OCI-LY7 (cell line): Measurements from ENCODE around the gene ARHGAP18. TPM values are rescaled to one million over a fixed set of nuclear protein-coding genes. Genes with fewer than 3 reads are reported as not detected.
A peak's percentile ranks its signal among the peaks of the same experiment; 100 is the strongest.

ENCODE experiments used
- BruUV-seq: library from RNA; stranded (reverse); fragments of 400-500 nt; replicated peaks from 2 replicates; lab custom pipeline; 2021; lab: Mats Ljungman, UMichigan
- CTCF ChIA-PET: fragments of 300-600 bp; sonication (Branson Sonifier 250); formaldehyde crosslinking; loops from one replicate; lab custom pipeline; 2022; ENCODE audit warnings: antibody characterized with exemption; ENCODE audit not compliant: unreplicated experiment; lab: Charles Lee
- POLR2A ChIA-PET: fragments of 300-600 bp; sonication (Branson Sonifier 250); formaldehyde crosslinking; loops from one replicate; lab custom pipeline; 2022; ENCODE audit warnings: antibody characterized with exemption; lab: Charles Lee
- DNase-seq: peaks from one replicate; pipeline ENCODE4 v3.0.0-alpha.2; 2015; ENCODE audit warnings: low spot score
- H2AFZ ChIP-seq: fragments of 200-600 bp; sonication (generic), shearing (Covaris generic); 2 replicates; pipeline ENCODE4 v1.6.1; 2014; ENCODE audit warnings: mild to moderate bottlenecking, antibody characterized with exemption, low read length, moderate library complexity
- H3K27ac ChIP-seq: fragments of 200-600 bp; sonication (generic); 2 replicates; pipeline ENCODE4 v1.5.1; 2014; ENCODE audit warnings: mixed run types, low read depth, mild to moderate bottlenecking, moderate library complexity, low read length, inconsistent platforms; ENCODE audit not compliant: poor library complexity, severe bottlenecking
- H3K36me3 ChIP-seq: fragments of 200-600 bp; sonication (generic); 2 replicates; pipeline ENCODE4 v1.6.1; 2014; ENCODE audit warnings: mild to moderate bottlenecking, antibody characterized with exemption, low read length, moderate library complexity, mixed read lengths; ENCODE audit not compliant: insufficient read depth
- H3K4me1 ChIP-seq: fragments of 200-600 bp; sonication (generic); 2 replicates; pipeline ENCODE4 v1.5.1; 2014; ENCODE audit warnings: mild to moderate bottlenecking, low read length; ENCODE audit not compliant: insufficient read depth, poor library complexity, severe bottlenecking
- H3K4me2 ChIP-seq: fragments of 200-600 bp; sonication (generic); 2 replicates; pipeline ENCODE4 v1.6.1; 2014; ENCODE audit warnings: mild to moderate bottlenecking, low read length
- H3K4me3 ChIP-seq: fragments of 200-600 bp; sonication (generic); 2 replicates; pipeline ENCODE4 v1.5.1; 2014; ENCODE audit warnings: mild to moderate bottlenecking, low read depth, low read length; ENCODE audit not compliant: poor library complexity, severe bottlenecking
- H3K79me2 ChIP-seq: fragments of 200-600 bp; sonication (generic); 2 replicates; pipeline ENCODE4 v1.6.1; 2016; ENCODE audit warnings: low read depth, mild to moderate bottlenecking, low read length, moderate library complexity, mixed read lengths; ENCODE audit not compliant: insufficient read depth
- H3K9me2 ChIP-seq: fragments of 200-600 bp; sonication (generic); 2 replicates; pipeline ENCODE4 v1.6.1; 2016; ENCODE audit warnings: mild to moderate bottlenecking, low read length, mixed read lengths; ENCODE audit not compliant: insufficient read depth
- H3K9me3 ChIP-seq: fragments of 200-600 bp; sonication (generic); 2 replicates; pipeline ENCODE4 v1.6.1; 2014; ENCODE audit warnings: mild to moderate bottlenecking, mixed run types, low read length, mixed read lengths
- H4K20me1 ChIP-seq: fragments of 200-600 bp; sonication (generic); 2 replicates; pipeline ENCODE4 v1.6.1; 2014; ENCODE audit warnings: mild to moderate bottlenecking, antibody characterized with exemption, low read length, moderate library complexity, mixed read lengths; ENCODE audit not compliant: insufficient read depth
- EZH2phosphoT487 ChIP-seq: fragments of 200-600 bp; sonication (generic); IDR thresholded peaks from 2 replicates; pipeline ENCODE4 v1.6.1; 2018; ENCODE audit warnings: low read depth, borderline replicate concordance, mild to moderate bottlenecking, mixed run types, antibody characterized with exemption, low read length, moderate library complexity, mixed read lengths
- intact Hi-C: fragments of 100-400 bp; cut with micrococcal nuclease; formaldehyde crosslinking; loops from one replicate; pipeline ENCODE4 v1.10.0; 2022; ENCODE audit not compliant: unreplicated experiment
- total RNA-seq, 2 experiments: library from RNA; depleted of rRNA in 1 of 2; stranded (reverse); fragments of >200 nt in 1 of 2; shearing (Covaris generic) in 1 of 2; gene quantifications; 2 replicates each; pipeline ENCODE4 v1.2.3, GENCODE V29; 2014 to 2022
- TF ChIP-seq, protein P1 (sequence below): fragments of 200-600 bp; sonication (generic); conservative IDR thresholded peaks from 2 replicates; pipeline ENCODE4 v1.5.1; 2014; ENCODE audit warnings: mild to moderate bottlenecking, antibody characterized with exemption, low read length, moderate library complexity, mixed read lengths

The ARHGAP18 gene
- total RNA-seq, 2 experiments from 2014 or later, result 4.8 to 7.5 TPM

DNA sequence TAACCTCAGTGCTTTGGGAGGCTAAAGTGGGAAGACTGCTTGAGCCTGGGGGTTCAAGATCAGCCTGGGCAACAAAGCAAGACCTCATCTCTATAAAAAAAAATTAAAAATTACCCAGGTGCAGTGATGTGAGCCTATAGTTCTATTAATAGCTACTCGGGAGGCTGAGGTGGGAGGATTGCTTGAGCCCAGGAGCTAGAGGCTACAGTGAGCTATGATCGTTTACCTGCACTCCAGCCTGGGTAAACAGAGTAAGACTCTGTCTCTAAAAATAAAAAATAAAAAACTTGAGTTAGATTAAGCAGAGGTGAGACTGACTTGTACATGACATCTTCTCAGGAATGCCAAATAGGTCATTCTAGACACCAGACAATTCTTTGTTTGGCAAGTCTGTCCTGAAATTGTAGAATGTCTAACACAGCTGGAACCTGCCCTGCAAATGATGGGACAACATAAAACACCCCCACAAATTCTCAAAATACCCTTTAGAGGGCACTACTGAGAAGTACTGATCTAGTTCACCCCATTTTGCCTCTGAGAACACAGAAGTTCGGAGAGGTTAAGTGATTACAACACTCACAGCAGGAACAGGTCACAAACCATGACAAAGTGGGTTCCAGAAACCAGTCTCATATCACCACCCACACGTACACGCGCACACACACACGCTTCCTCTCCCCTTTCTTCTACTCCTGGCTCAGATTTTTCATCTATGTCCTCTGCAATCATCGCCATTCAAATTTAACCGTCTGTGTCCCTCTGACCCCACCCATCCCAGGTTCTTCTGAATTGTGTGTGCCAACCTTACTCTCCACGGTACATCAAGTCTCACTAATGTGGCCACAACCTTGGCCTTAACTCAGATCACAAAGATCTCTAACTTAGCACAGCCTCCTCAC lies 38.3 kb downstream of the ARHGAP18 start:
- intact Hi-C loops, result loop anchor here (5.0 kb wide), 1 partner anchor 61 kb away; no protein-coding TSS in a partner anchor
- peak; percentile 29 for DNase-seq
- TF ChIP-seq, protein P1, sequence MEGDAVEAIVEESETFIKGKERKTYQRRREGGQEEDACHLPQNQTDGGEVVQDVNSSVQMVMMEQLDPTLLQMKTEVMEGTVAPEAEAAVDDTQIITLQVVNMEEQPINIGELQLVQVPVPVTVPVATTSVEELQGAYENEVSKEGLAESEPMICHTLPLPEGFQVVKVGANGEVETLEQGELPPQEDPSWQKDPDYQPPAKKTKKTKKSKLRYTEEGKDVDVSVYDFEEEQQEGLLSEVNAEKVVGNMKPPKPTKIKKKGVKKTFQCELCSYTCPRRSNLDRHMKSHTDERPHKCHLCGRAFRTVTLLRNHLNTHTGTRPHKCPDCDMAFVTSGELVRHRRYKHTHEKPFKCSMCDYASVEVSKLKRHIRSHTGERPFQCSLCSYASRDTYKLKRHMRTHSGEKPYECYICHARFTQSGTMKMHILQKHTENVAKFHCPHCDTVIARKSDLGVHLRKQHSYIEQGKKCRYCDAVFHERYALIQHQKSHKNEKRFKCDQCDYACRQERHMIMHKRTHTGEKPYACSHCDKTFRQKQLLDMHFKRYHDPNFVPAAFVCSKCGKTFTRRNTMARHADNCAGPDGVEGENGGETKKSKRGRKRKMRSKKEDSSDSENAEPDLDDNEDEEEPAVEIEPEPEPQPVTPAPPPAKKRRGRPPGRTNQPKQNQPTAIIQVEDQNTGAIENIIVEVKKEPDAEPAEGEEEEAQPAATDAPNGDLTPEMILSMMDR, result peak; percentile 67
- TF ChIP-seq EZH2phosphoT487, result no peak

DNA sequence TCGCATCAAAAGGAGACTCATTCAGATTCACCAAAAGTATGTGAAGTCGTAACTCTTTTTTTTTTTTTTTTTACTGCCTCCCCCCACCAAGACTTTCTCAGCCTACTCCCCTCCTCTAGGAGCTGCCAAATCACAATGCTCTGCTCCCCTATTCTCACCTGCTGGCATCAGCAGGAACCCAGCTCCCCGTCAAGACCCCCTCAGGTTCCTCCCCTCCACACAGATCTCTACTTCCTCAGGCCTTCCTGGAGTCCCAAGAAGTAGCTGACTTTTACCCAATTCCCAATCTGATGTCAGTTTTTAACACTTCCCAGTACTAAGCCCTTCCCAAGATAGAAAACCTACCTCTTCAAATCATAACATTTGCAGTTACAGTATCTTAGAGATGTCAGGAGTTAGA lies 39.3 kb downstream of the ARHGAP18 start:
- BruUV-seq, result no TSS peak
- Histone ChIP-seq H3K4me3 (no peak overlapping the region), H3K27ac (no peak overlapping the region), H3K36me3 (no peaks in the 10 kb centered on the region), H3K4me2 (no peak overlapping the region), H3K79me2 (no peaks in the 10 kb centered on the region), H3K4me1 (no peaks in the 10 kb centered on the region), H2AFZ (no peak overlapping the region), H4K20me1 (no peaks in the 10 kb centered on the region), H3K9me3 (no peaks in the 10 kb centered on the region), H3K9me2 (no peaks in the 10 kb centered on the region)
- ChIA-PET CTCF (no interaction called here), POLR2A (interaction anchor here (0.7 to 1.2 kb wide), 3 partner anchors 9 to 1785 kb away, joined by 3 to 5 read pairs (median 4); no protein-coding TSS in a partner anchor)
- intact Hi-C loops, result loop anchor here (5.0 kb wide), 1 partner anchor 62 kb away; no protein-coding TSS in a partner anchor
- TF ChIP-seq EZH2phosphoT487, result no peak
- TF ChIP-seq, protein P1, result no peak
- DNase-seq, result no peak

More for the DNA sequence above, 38.3 kb downstream of the ARHGAP18 start:
- Histone ChIP-seq H3K9me3 (no peaks in the 10 kb centered on the region), H3K4me3 (no peak overlapping the region), H4K20me1 (no peaks in the 10 kb centered on the region), H3K27ac (no peak overlapping the region), H2AFZ (peak overlapping the region; percentile 28; the same call in 1 of the 2 replicates), H3K9me2 (no peaks in the 10 kb centered on the region), H3K36me3 (no peaks in the 10 kb centered on the region), H3K4me1 (no peaks in the 10 kb centered on the region), H3K4me2 (no peak overlapping the region), H3K79me2 (no peaks in the 10 kb centered on the region)
- POLR2A ChIA-PET, result interaction anchor here (0.7 to 1.5 kb wide), 3 partner anchors 16 to 76 kb away, joined by 3 read pairs; no protein-coding TSS in a partner anchor
- CTCF ChIA-PET, result no interaction called here
- no TSS peak for BruUV-seq
